Neural progenitor cell (in vitro differentiated cells): ENCODE results near the gene PTPN22. TPM values are rescaled to one million over a fixed set of nuclear protein-coding genes. Genes with fewer than 3 reads are reported as not detected.

ENCODE experiments used
- DNase-seq: peaks from one replicate; pipeline ENCODE4 v3.0.0-alpha.2; 2016; ENCODE audit warnings: low spot score
- H2AFZ ChIP-seq: fragments of 200-600 bp; sonication (generic); replicated peaks from 2 replicates; pipeline ENCODE4 v1.6.1; 2016; ENCODE audit warnings: antibody characterized with exemption
- H3F3A ChIP-seq: fragments of 200-600 bp; sonication (generic); 2 replicates; pipeline ENCODE4 v1.6.1; 2016; ENCODE audit warnings: antibody characterized with exemption, low read depth
- H3K27ac ChIP-seq: fragments of 200-600 bp; sonication (generic); 2 replicates; pipeline ENCODE4 v1.5.1; 2016; ENCODE audit warnings: mild to moderate bottlenecking
- H3K27me3 ChIP-seq: fragments of 200-600 bp; sonication (generic); 2 replicates; pipeline ENCODE4 v1.6.1; 2016; ENCODE audit warnings: mild to moderate bottlenecking, moderate library complexity
- H3K36me3 ChIP-seq: fragments of 200-600 bp; sonication (generic); 2 replicates; pipeline ENCODE4 v1.5.1; 2016
- H3K4me1 ChIP-seq: fragments of 200-600 bp; sonication (generic); 2 replicates; pipeline ENCODE4 v1.6.1; 2016; ENCODE audit warnings: mixed run types
- H3K4me2 ChIP-seq: fragments of 200-600 bp; sonication (generic); 2 replicates; pipeline ENCODE4 v1.6.1; 2016
- H3K4me3 ChIP-seq: fragments of 200-600 bp; sonication (generic); 2 replicates; pipeline ENCODE4 v1.5.1; 2016
- H3K79me2 ChIP-seq: fragments of 200-600 bp; sonication (generic); 2 replicates; pipeline ENCODE4 v1.6.1; 2016; ENCODE audit warnings: low read depth
- H3K9ac ChIP-seq: fragments of 200-600 bp; sonication (generic); 2 replicates; pipeline ENCODE4 v1.6.1; 2016
- H3K9me3 ChIP-seq: fragments of 200-600 bp; sonication (generic); 2 replicates; pipeline ENCODE4 v1.5.1; 2016; ENCODE audit warnings: low read depth
- H4K20me1 ChIP-seq: fragments of 200-600 bp; sonication (generic); 2 replicates; pipeline ENCODE4 v1.6.1; 2016; ENCODE audit warnings: low read depth
- H3K27ac Mint-ChIP-seq: 3 replicates; pipeline ENCODE4 v1.8.0; 2021; ENCODE audit warnings: mixed read lengths
- H3K27me3 Mint-ChIP-seq: 2 replicates; pipeline ENCODE4 v1.8.0; 2022; ENCODE audit warnings: low read depth, mild to moderate bottlenecking, inconsistent platforms, moderate library complexity, mixed read lengths; ENCODE audit not compliant: insufficient read depth
- H3K36me3 Mint-ChIP-seq: 3 replicates; pipeline ENCODE4 v1.8.0; 2021; ENCODE audit warnings: mixed read lengths
- H3K4me1 Mint-ChIP-seq: 3 replicates; pipeline ENCODE4 v1.8.0; 2021; ENCODE audit warnings: mixed read lengths
- H3K4me3 Mint-ChIP-seq: 3 replicates; pipeline ENCODE4 v1.8.0; 2021; ENCODE audit warnings: mild to moderate bottlenecking, moderate library complexity, mixed read lengths
- H3K9me3 Mint-ChIP-seq: 3 replicates; pipeline ENCODE4 v1.8.0; 2020; ENCODE audit warnings: mixed read lengths
- EZH2 ChIP-seq: fragments of 200-600 bp; sonication (generic); IDR thresholded peaks from 2 replicates; pipeline ENCODE4 v1.6.1; 2017; ENCODE audit warnings: antibody characterized with exemption, mild to moderate bottlenecking, moderate library complexity
- EZH2phosphoT487 ChIP-seq: fragments of 200-600 bp; sonication (generic); IDR thresholded peaks from 2 replicates; pipeline ENCODE4 v1.6.1; 2017; ENCODE audit warnings: antibody characterized with exemption
- total RNA-seq: library from RNA; depleted of rRNA; stranded (reverse); fragments of >200 nt; gene quantifications from 2 replicates; pipeline ENCODE4 v1.2.3, GENCODE V29; 2015; ENCODE audit warnings: low replicate concordance
- TF ChIP-seq, protein P1 (sequence below): fragments of 200-600 bp; sonication (generic); IDR thresholded peaks from 2 replicates; pipeline ENCODE4 v1.5.1; 2017; ENCODE audit warnings: antibody characterized with exemption, mild to moderate bottlenecking

The PTPN22 gene
- total RNA-seq, 1 donor from 2014 or later, result not detected

DNA sequence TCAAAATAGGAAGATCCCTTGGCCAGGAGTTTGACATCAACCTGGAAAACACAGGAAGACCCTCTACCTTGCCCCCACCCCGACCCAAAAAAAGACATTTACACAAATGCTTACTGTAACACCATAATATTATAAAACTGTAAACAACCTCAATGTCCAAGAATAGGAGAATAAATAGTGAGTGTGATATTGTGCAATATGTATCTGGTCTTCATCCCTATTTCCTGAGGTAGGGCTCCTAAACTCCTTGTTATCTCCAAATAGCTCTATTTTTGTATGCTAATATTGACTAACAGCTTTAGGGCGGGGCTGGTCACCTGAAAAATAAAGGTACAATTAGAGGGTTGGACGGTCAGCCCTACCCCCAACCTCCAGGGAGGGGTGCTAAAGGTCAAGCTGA lies 82.7 kb downstream of the PTPN22 start:
- no peak overlapping the region for H3K4me2 ChIP-seq
- H3K79me2 ChIP-seq, result peaks cover 86% of the 10 kb centered on the region
- no peaks in the 10 kb centered on the region for H3K9me3 ChIP-seq
- H2AFZ ChIP-seq, result no peak overlapping the region
- Mint-ChIP-seq H3K4me3 (no peak overlapping the region), H3K9me3 (no peaks in the 10 kb centered on the region), H3K27me3 (no peaks in the 10 kb centered on the region), H3K36me3 (peaks cover 49% of the 10 kb centered on the region), H3K4me1 (peaks cover 7% of the 10 kb centered on the region), H3K27ac (no peak overlapping the region)
- H3F3A ChIP-seq, result no peaks in the 10 kb centered on the region
- no peak for DNase-seq
- H3K27me3 ChIP-seq, result no peaks in the 10 kb centered on the region
- H3K36me3 ChIP-seq, result peaks cover 9% of the 10 kb centered on the region
- H4K20me1 ChIP-seq, result peaks cover 38% of the 10 kb centered on the region
- no peak overlapping the region for H3K4me3 ChIP-seq
- H3K9ac ChIP-seq, result no peak overlapping the region
- TF ChIP-seq EZH2phosphoT487, result no peak
- no peak for TF ChIP-seq EZH2
- TF ChIP-seq, protein P1, sequence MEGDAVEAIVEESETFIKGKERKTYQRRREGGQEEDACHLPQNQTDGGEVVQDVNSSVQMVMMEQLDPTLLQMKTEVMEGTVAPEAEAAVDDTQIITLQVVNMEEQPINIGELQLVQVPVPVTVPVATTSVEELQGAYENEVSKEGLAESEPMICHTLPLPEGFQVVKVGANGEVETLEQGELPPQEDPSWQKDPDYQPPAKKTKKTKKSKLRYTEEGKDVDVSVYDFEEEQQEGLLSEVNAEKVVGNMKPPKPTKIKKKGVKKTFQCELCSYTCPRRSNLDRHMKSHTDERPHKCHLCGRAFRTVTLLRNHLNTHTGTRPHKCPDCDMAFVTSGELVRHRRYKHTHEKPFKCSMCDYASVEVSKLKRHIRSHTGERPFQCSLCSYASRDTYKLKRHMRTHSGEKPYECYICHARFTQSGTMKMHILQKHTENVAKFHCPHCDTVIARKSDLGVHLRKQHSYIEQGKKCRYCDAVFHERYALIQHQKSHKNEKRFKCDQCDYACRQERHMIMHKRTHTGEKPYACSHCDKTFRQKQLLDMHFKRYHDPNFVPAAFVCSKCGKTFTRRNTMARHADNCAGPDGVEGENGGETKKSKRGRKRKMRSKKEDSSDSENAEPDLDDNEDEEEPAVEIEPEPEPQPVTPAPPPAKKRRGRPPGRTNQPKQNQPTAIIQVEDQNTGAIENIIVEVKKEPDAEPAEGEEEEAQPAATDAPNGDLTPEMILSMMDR, result no peak
- no peak overlapping the region for H3K27ac ChIP-seq
- no peaks in the 10 kb centered on the region for H3K4me1 ChIP-seq

DNA sequence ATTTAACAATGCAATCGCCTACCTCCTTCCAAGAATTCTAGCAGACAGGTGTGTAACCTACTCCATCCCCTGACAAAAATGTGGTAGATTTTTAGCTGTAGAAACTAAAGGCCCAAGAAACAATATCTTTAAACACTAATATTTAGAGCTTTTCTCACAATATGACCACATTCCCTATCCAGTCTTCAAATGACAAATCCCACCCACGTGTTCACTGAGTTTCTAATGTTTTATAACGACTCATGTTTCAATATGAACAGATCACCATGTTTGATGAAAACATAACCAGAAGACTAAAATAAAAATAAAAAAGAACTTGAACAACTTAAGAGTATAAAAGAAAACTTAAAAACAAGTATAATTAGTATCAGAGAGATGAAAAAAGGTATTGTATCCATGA lies 83.8 kb downstream of the PTPN22 start:
- no peaks in the 10 kb centered on the region for H3K27me3 ChIP-seq
- H4K20me1 ChIP-seq, result peaks cover 42% of the 10 kb centered on the region
- no peak overlapping the region for H2AFZ ChIP-seq
- TF ChIP-seq, protein P1, result no peak
- no peak for TF ChIP-seq EZH2phosphoT487
- TF ChIP-seq EZH2, result no peak
- DNase-seq, result no peak
- H3K9me3 Mint-ChIP-seq, result no peaks in the 10 kb centered on the region
- peaks cover 88% of the 10 kb centered on the region for H3K79me2 ChIP-seq
- peaks cover 7% of the 10 kb centered on the region for H3K4me1 Mint-ChIP-seq
- peaks cover under 1% of the 10 kb centered on the region for H3K4me1 ChIP-seq
- H3K36me3 ChIP-seq, result peaks cover 9% of the 10 kb centered on the region
- no peaks in the 10 kb centered on the region for H3K9me3 ChIP-seq
- H3K4me3 ChIP-seq, result no peak overlapping the region
- H3F3A ChIP-seq, result no peaks in the 10 kb centered on the region
- no peaks in the 10 kb centered on the region for H3K27me3 Mint-ChIP-seq
- no peak overlapping the region for H3K4me3 Mint-ChIP-seq
- no peak overlapping the region for H3K27ac ChIP-seq
- H3K27ac Mint-ChIP-seq, result no peak overlapping the region
- peaks cover 48% of the 10 kb centered on the region for H3K36me3 Mint-ChIP-seq
- no peak overlapping the region for H3K9ac ChIP-seq
- no peak overlapping the region for H3K4me2 ChIP-seq

DNA sequence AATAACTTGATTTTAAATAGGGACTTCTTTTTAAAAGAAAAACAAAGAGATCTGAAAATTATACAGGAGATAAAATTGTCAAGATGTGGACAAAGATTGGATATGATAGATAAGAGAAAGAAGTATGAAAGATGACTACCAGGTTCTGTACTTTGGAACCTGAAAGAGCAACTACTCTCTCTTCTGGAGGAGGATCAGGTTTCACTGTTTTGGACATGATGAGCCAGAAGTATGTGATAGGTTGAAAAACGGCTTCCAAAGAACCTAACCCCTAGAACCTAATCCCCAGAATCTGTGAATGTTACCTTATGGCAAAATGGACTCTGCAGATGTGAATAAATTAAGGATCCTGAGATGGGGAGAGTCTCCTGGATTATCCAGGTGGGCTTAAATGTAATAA lies 85.4 kb downstream of the PTPN22 start:
- no peak overlapping the region for H3K27ac Mint-ChIP-seq
- peaks cover 14% of the 10 kb centered on the region for H3K4me1 ChIP-seq
- no peak overlapping the region for H2AFZ ChIP-seq
- peaks cover 49% of the 10 kb centered on the region for H4K20me1 ChIP-seq
- no peak overlapping the region for H3K4me3 ChIP-seq
- no peak overlapping the region for H3K4me2 ChIP-seq
- H3K4me3 Mint-ChIP-seq, result no peak overlapping the region
- H3K4me1 Mint-ChIP-seq, result peaks cover 7% of the 10 kb centered on the region
- H3K27me3 ChIP-seq, result no peaks in the 10 kb centered on the region
- H3K36me3 ChIP-seq, result peaks cover 9% of the 10 kb centered on the region
- H3K27ac ChIP-seq, result no peak overlapping the region
- DNase-seq, result no peak
- H3K9me3 Mint-ChIP-seq, result no peaks in the 10 kb centered on the region
- no peaks in the 10 kb centered on the region for H3F3A ChIP-seq
- no peaks in the 10 kb centered on the region for H3K27me3 Mint-ChIP-seq
- H3K36me3 Mint-ChIP-seq, result peaks cover 44% of the 10 kb centered on the region
- H3K79me2 ChIP-seq, result peaks cover 98% of the 10 kb centered on the region
- H3K9me3 ChIP-seq, result no peaks in the 10 kb centered on the region
- no peak for TF ChIP-seq EZH2
- no peak for TF ChIP-seq EZH2phosphoT487
- TF ChIP-seq, protein P1, result no peak
- H3K9ac ChIP-seq, result no peak overlapping the region
